H1 (cell line): Measurements from ENCODE around the gene FGF12. TPM values are rescaled to one million over a fixed set of nuclear protein-coding genes. Genes with fewer than 3 reads are reported as not detected.

Experiments used
- CTCF ChIA-PET: fragments of 300-600 bp; sonication (Branson Sonifier 250); formaldehyde crosslinking; loops from one replicate; lab custom pipeline; 2021; ENCODE audit not compliant: partially characterized antibody; lab: Charles Lee
- POLR2A ChIA-PET: fragments of 300-600 bp; sonication (Branson Sonifier 250); formaldehyde crosslinking; loops from one replicate; lab custom pipeline; 2021; ENCODE audit warnings: inconsistent platforms; ENCODE audit not compliant: partially characterized antibody; lab: Charles Lee
- DNase-seq, 2 experiments: peaks; one replicate each; pipeline versions ENCODE4 v3.0.0 to v3.0.0-alpha.2; 2010 to 2022; ENCODE audit warnings: low spot score in 2 of 2, low read depth in 1 of 2, mixed read lengths in 1 of 2
- FAIRE-seq: peaks from 2 replicates; lab custom pipeline; 2011; peaks lifted over from hg19 to GRCh38; lab: Jason Lieb, UNC
- H2AFZ ChIP-seq: 2 replicates; pipeline ENCODE4 v1.8.1; 2012; ENCODE audit warnings: low read length, inconsistent platforms
- H2AK5ac ChIP-seq: 2 replicates; pipeline ENCODE4 v1.6.1; 2013; ENCODE audit warnings: low read depth, low read length
- H2BK120ac ChIP-seq: replicated peaks from 2 replicates; pipeline ENCODE3; 2013; ENCODE audit warnings: low read depth, low read length, inconsistent platforms
- H2BK12ac ChIP-seq: 2 replicates; pipeline ENCODE4 v1.6.1; 2013; ENCODE audit warnings: low read depth, low read length
- H2BK15ac ChIP-seq: 2 replicates; pipeline ENCODE4 v1.6.1; 2013; ENCODE audit warnings: low read length
- H2BK20ac ChIP-seq: 2 replicates; pipeline ENCODE4 v1.6.1; 2013; ENCODE audit warnings: low read length
- H2BK5ac ChIP-seq: 2 replicates; pipeline ENCODE4 v1.6.1; 2013; ENCODE audit warnings: low read depth, low read length
- H3K14ac ChIP-seq: 2 replicates; pipeline ENCODE4 v1.6.1; 2013; ENCODE audit warnings: inconsistent platforms; ENCODE audit not compliant: insufficient read length
- H3K18ac ChIP-seq: 2 replicates; pipeline ENCODE4 v1.6.1; 2013; ENCODE audit warnings: low read length; ENCODE audit errors: extremely low read depth
- H3K23ac ChIP-seq: 2 replicates; pipeline ENCODE4 v1.6.1; 2013; ENCODE audit warnings: inconsistent platforms; ENCODE audit not compliant: insufficient read length
- H3K23me2 ChIP-seq: 2 replicates; pipeline ENCODE4 v1.6.1; 2013; ENCODE audit warnings: low read depth, low read length
- H3K27ac ChIP-seq: 2 replicates; pipeline ENCODE4 v1.6.1; 2011; ENCODE audit warnings: low read depth, low read length, inconsistent platforms
- H3K27me3 ChIP-seq, 4 experiments: replicated peaks in 1 of 4; 1 replicate in 1 of 4; 2 replicates in 3 of 4; pipeline versions ENCODE4 v1.6.1 to v1.8.1; 2011 to 2013; ENCODE audit warnings: low read length in 3 of 4, mild to moderate bottlenecking in 3 of 4, inconsistent platforms in 2 of 4, mixed read lengths in 2 of 4, moderate library complexity in 1 of 4; ENCODE audit not compliant: control insufficient read depth in 3 of 4, insufficient read depth in 3 of 4; ENCODE audit errors: extremely low read depth in 1 of 4
- H3K36me3 ChIP-seq, 4 experiments: 2 replicates each; pipeline versions ENCODE4 v1.6.1 to v1.8.1; 2011 to 2013; ENCODE audit warnings: mild to moderate bottlenecking in 4 of 4, low read length in 3 of 4, moderate library complexity in 2 of 4, control low read depth in 1 of 4, inconsistent platforms in 1 of 4; ENCODE audit not compliant: insufficient read depth in 4 of 4, control insufficient read depth in 2 of 4
- H3K4ac ChIP-seq: replicated peaks from 2 replicates; pipeline ENCODE3; 2013; ENCODE audit warnings: low read length, low read depth, mixed read lengths, inconsistent platforms; ENCODE audit not compliant: insufficient read length
- H3K4me1 ChIP-seq, 4 experiments: replicated peaks in 1 of 4; 1 replicate in 1 of 4; 2 replicates in 3 of 4; pipeline versions ENCODE4 v1.6.1 to v1.8.1; 2011 to 2013; ENCODE audit warnings: low read length in 3 of 4, inconsistent platforms in 2 of 4, mixed read lengths in 1 of 4; ENCODE audit not compliant: insufficient read depth in 4 of 4, control insufficient read depth in 3 of 4
- H3K4me2 ChIP-seq, 2 experiments: 2 replicates each; pipeline versions ENCODE4 v1.6.1 to v1.8.1; 2011 to 2013; ENCODE audit warnings: low read depth in 2 of 2, low read length in 2 of 2, control low read depth in 1 of 2, inconsistent platforms in 1 of 2, mild to moderate bottlenecking in 1 of 2; ENCODE audit not compliant: insufficient read depth in 1 of 2
- H3K4me3 ChIP-seq, 4 experiments: fragments of 200-600, 300-600 bp in 1 of 4; sonication (generic), shearing (Covaris generic), sonication (Bioruptor Twin) in 1 of 4; 2 replicates each; pipeline versions ENCODE4 v1.5.1 to v1.8.1; 2011 to 2016; ENCODE audit warnings: low read length in 4 of 4, low read depth in 3 of 4, control low read depth in 2 of 4, inconsistent platforms in 2 of 4, mild to moderate bottlenecking in 2 of 4, mixed read lengths in 1 of 4, moderate library complexity in 1 of 4; ENCODE audit not compliant: insufficient read depth in 2 of 4; ENCODE audit errors: extremely low read depth in 1 of 4
- H3K56ac ChIP-seq: replicated peaks from 2 replicates; pipeline ENCODE3; 2013; ENCODE audit warnings: low read depth, mild to moderate bottlenecking, mixed read lengths, low read length, inconsistent platforms; ENCODE audit not compliant: insufficient read length
- H3K79me1 ChIP-seq: 2 replicates; pipeline ENCODE4 v1.6.1; 2013; ENCODE audit warnings: low read depth, low read length, control low read depth
- H3K79me2 ChIP-seq, 2 experiments: 2 replicates each; pipeline versions ENCODE4 v1.6.1 to v1.8.1; 2012 to 2013; ENCODE audit warnings: low read length in 2 of 2, mild to moderate bottlenecking in 2 of 2, inconsistent platforms in 1 of 2; ENCODE audit not compliant: insufficient read depth in 2 of 2, control insufficient read depth in 1 of 2
- H3K9ac ChIP-seq, 4 experiments: replicated peaks in 1 of 4; 1 replicate in 1 of 4; 2 replicates in 3 of 4; pipeline versions ENCODE4 v1.6.1 to v1.8.1; 2011 to 2013; ENCODE audit warnings: low read depth in 3 of 4, low read length in 3 of 4, control low read depth in 2 of 4, mild to moderate bottlenecking in 2 of 4, moderate library complexity in 2 of 4, inconsistent platforms in 1 of 4; ENCODE audit errors: extremely low read depth in 1 of 4
- H3K9me3 ChIP-seq, 2 experiments: 2 replicates each; pipeline versions ENCODE4 v1.6.1 to v1.8.1; 2012 to 2013; ENCODE audit warnings: mild to moderate bottlenecking in 2 of 2, moderate library complexity in 2 of 2, control low read depth in 1 of 2, inconsistent platforms in 1 of 2, low read depth in 1 of 2, low read length in 1 of 2, mixed read lengths in 1 of 2; ENCODE audit not compliant: insufficient read depth in 2 of 2
- H4K20me1 ChIP-seq, 2 experiments: replicated peaks in 1 of 2; 2 replicates each; pipeline versions ENCODE3 to v1.8.1; 2011 to 2013; ENCODE audit warnings: inconsistent platforms in 2 of 2, low read length in 2 of 2, mild to moderate bottlenecking in 1 of 2; ENCODE audit not compliant: insufficient read depth in 2 of 2, control insufficient read depth in 1 of 2
- H4K5ac ChIP-seq: 2 replicates; pipeline ENCODE4 v1.6.1; 2013; ENCODE audit warnings: low read length, low read depth, mixed read lengths, inconsistent platforms; ENCODE audit not compliant: insufficient read length
- H4K8ac ChIP-seq: 2 replicates; pipeline ENCODE4 v1.8.0; 2013; ENCODE audit warnings: mild to moderate bottlenecking, moderate library complexity, low read length, inconsistent platforms; ENCODE audit not compliant: insufficient read depth; ENCODE audit errors: extremely low read depth
- H4K91ac ChIP-seq: replicated peaks from 2 replicates; pipeline ENCODE3; 2013; ENCODE audit warnings: low read length, mixed read lengths, inconsistent platforms; ENCODE audit not compliant: insufficient read length
- FOSL1 ChIP-seq: IDR thresholded peaks from 2 replicates; pipeline ENCODE4 v1.6.1; 2011; ENCODE audit warnings: mild to moderate bottlenecking, low read depth, low read length, moderate library complexity; ENCODE audit not compliant: insufficient read depth
- NANOG ChIP-seq: IDR thresholded peaks from 2 replicates; pipeline ENCODE4 v1.6.1; 2011; ENCODE audit warnings: low read length, low read depth, mild to moderate bottlenecking, inconsistent platforms; ENCODE audit not compliant: insufficient read depth, poor library complexity, severe bottlenecking
- SIRT6 ChIP-seq: IDR thresholded peaks from one replicate; pipeline ENCODE4 v1.7.1; 2012; ENCODE audit warnings: low read length, inconsistent platforms
- SP1 ChIP-seq: IDR thresholded peaks from 2 replicates; pipeline ENCODE4 v1.6.1; 2011; ENCODE audit warnings: low read depth, low read length
- SUZ12 ChIP-seq: fragments of 200-600 bp; sonication (generic); IDR thresholded peaks from 2 replicates; pipeline ENCODE4 v1.6.1; 2012; ENCODE audit warnings: mild to moderate bottlenecking, inconsistent platforms, low read length, moderate library complexity, mixed read lengths
- ZNF274 ChIP-seq: IDR thresholded peaks from 2 replicates; pipeline ENCODE4 v1.7.0; 2012; ENCODE audit warnings: low read length, borderline replicate concordance; ENCODE audit errors: extremely low read depth
- WGBS, 2 experiments: shearing (Covaris generic) in 1 of 2; methylation state at CpG; one replicate each; pipeline versions ENCODE4 v1.1.6 to v1.1.7; 2013 to 2015; ENCODE audit warnings: low lambda C conversion rate in 2 of 2, mixed read lengths in 2 of 2, inconsistent platforms in 1 of 2, low coverage in 1 of 2, missing lambda C conversion rate in 1 of 2; ENCODE audit not compliant: insufficient replicate concordance in 2 of 2, insufficient coverage in 1 of 2, insufficient read length in 1 of 2; ENCODE audit errors: extremely low coverage in 1 of 2, missing lambda C conversion rate in 1 of 2; 5-methylcytosine and 5-hydroxymethylcytosine counted together
- polyA plus RNA-seq, 7 experiments: library from polyadenylated mRNA; depleted of rRNA in 3 of 7; stranded (reverse) in 5 of 7; unstranded in 2 of 7; fragments of >200 nt in 5 of 7; fragments of 200-250 nt in 2 of 7; gene quantifications; 1 replicate in 5 of 7; 2 replicates in 1 of 7; 4 replicates in 1 of 7; pipeline versions ENCODE4 v1.2.1 to v1.2.3, GENCODE V29; 2011 to 2013; ENCODE audit warnings: missing spikeins in 2 of 7, mixed read lengths in 2 of 7
- total RNA-seq: library from RNA; stranded (reverse); fragmentation: NEBNext Ultra II Directional; extraction: Animal tissue kit (Norgen Biotek cat#: 25700); gene quantifications from 2 replicates; pipeline ENCODE4 v1.2.1, GENCODE V29; 2021

The FGF12 gene
- total and polyA plus RNA-seq, 2 of the 8 experiments (the other 6 are each of a cell fraction or from before 2014, with no cell fraction given) = 4.1 to 16.6 TPM

- Histone ChIP-seq H3K18ac (no peak overlapping the region), H3K79me1 (no peaks in the 10 kb centered on the region), H4K20me1 (no peaks in the 10 kb centered on the region), H3K56ac (no peak overlapping the region), H2BK120ac (no peak overlapping the region), H3K14ac (no peak overlapping the region), H3K27ac (no peak overlapping the region), H2BK20ac (no peak overlapping the region), H2BK12ac (no peak overlapping the region), H3K27me3 (peaks cover 0 to 2% (median 0%) of the 10 kb centered on the region in 4 experiments; a peak in 1 of 7 replicates), H3K4me3 (no peak overlapping the region), H4K91ac (no peak overlapping the region), H3K4me1 (no peaks in the 10 kb centered on the region), H3K36me3 (no peaks in the 10 kb centered on the region), H2BK15ac (no peak overlapping the region), H3K9ac (no peak overlapping the region), H3K23me2 (peaks cover 2% of the 10 kb centered on the region; the same call in 1 of the 2 replicates), H3K4ac (no peak overlapping the region), H3K79me2 (no peaks in the 10 kb centered on the region), H3K9me3 (no peaks in the 10 kb centered on the region), H3K23ac (no peak overlapping the region), H4K8ac (no peak overlapping the region), H3K4me2 (no peak overlapping the region)
- no peak for FAIRE-seq
- no peak for DNase-seq
- POLR2A ChIA-PET = no interaction called here
- WGBS, 2 experiments = 90% methylated on average over 1 of the region's 1 CpG; no CpG with 5 or more reads in 1 of the 2 experiments
- CTCF ChIA-PET = interaction anchor here (1.0 to 3.2 kb wide), 2 partner anchors 12 to 33 kb away, joined by 3 to 11 read pairs; no protein-coding TSS in a partner anchor
- no peak for TF ChIP-seq SIRT6
- TF ChIP-seq ZNF274 = no peak
- TF ChIP-seq FOSL1 = no peak
- TF ChIP-seq NANOG = no peak
- no peak for TF ChIP-seq SP1
- no peak for TF ChIP-seq SUZ12
- TF ChIP-seq, all 59 proteins: peak for 0
- no peak overlapping the region for H2AK5ac ChIP-seq
- H4K5ac ChIP-seq = no peak overlapping the region
- no peak overlapping the region for H2BK5ac ChIP-seq
- H2AFZ ChIP-seq = no peak overlapping the region
Measured at GRCh38 chr3:192156382-192156781, 571.0 kb downstream of the FGF12 start.
